ENCODE results near the gene APLN.

The APLN gene

GRCh38 chrX:129638917-129639316, 15.8 kb downstream of the APLN start:
- peak; percentile 23 for DNase-seq

GRCh38 chrX:129637217-129638109, 17.3 kb downstream of the APLN start:
- peak; percentile 54 for DNase-seq

GRCh38 chrX:129636175-129636681, 18.5 kb downstream of the APLN start:
- DNase-seq = no peak

GRCh38 chrX:129634541-129634940, 20.2 kb downstream of the APLN start:
- DNase-seq = no peak

GRCh38 chrX:129632443-129632842, 22.3 kb downstream of the APLN start:
- peak; percentile 36 for DNase-seq

GRCh38 chrX:129631849-129632248, 22.9 kb downstream of the APLN start:
- no peak for DNase-seq

GRCh38 chrX:129629837-129630236, 24.9 kb downstream of the APLN start:
- DNase-seq = no peak

- no peak for DNase-seq
Observed at GRCh38 chrX:129626026-129626425, 28.7 kb downstream of the APLN start.

- no peak for DNase-seq
Observed at GRCh38 chrX:129622757-129623301, 31.9 kb downstream of the APLN start.

GRCh38 chrX:129618997-129619396, 35.8 kb downstream of the APLN start:
- no peak for DNase-seq

GRCh38 chrX:129617420-129617819, 37.3 kb downstream of the APLN start:
- no peak for DNase-seq

- DNase-seq = no peak
Observed at GRCh38 chrX:129614481-129615255, 40.1 kb downstream of the APLN start.

GRCh38 chrX:129613596-129613995, 41.2 kb downstream of the APLN start:
- DNase-seq = no peak

- no peak for DNase-seq
Observed at GRCh38 chrX:129612396-129612795, 42.4 kb downstream of the APLN start.

- no peak for DNase-seq
Observed at GRCh38 chrX:129609395-129609794, 45.4 kb downstream of the APLN start.

GRCh38 chrX:129608496-129608895, 46.3 kb downstream of the APLN start:
- DNase-seq = no peak

GRCh38 chrX:129606918-129607317, 47.8 kb downstream of the APLN start:
- DNase-seq = peak; percentile 48

GRCh38 chrX:129600981-129601424, 53.8 kb downstream of the APLN start:
- DNase-seq = peak; percentile 20

- no peak for DNase-seq
Observed at GRCh38 chrX:129599996-129600395, 54.8 kb downstream of the APLN start.

GRCh38 chrX:129599499-129599898, 55.3 kb downstream of the APLN start:
- DNase-seq = no peak

- DNase-seq = no peak
Observed at GRCh38 chrX:129597905-129598304, 56.9 kb downstream of the APLN start.

- DNase-seq = no peak
Observed at GRCh38 chrX:129596077-129596476, 58.7 kb downstream of the APLN start.

All from NCI-H69 (cell line).